Gastroesophageal sphincter (tissue), 3 donors: ENCODE results near the gene GLO1.

ENCODE experiments used
- EP300 ChIP-seq: sonication (generic); formaldehyde crosslinking; IDR thresholded peaks from one replicate; pipeline ENCODE4 v1.6.1; 2017; ENCODE audit warnings: antibody characterized with exemption, mild to moderate bottlenecking
- POLR2AphosphoS5 ChIP-seq: sonication (generic); formaldehyde crosslinking; IDR thresholded peaks from one replicate; pipeline ENCODE4 v1.6.1; 2017; ENCODE audit warnings: antibody characterized with exemption
- TF ChIP-seq, protein P1 (sequence below), 4 experiments: fragments of 200-600 bp in 2 of 4; fragments of 450-650 bp in 2 of 4; sonication (generic) in 1 of 4; IDR thresholded peaks; one replicate each; pipeline ENCODE4 v1.5.1; 2017 to 2019; ENCODE audit warnings: antibody characterized with exemption in 4 of 4, mild to moderate bottlenecking in 2 of 4, moderate library complexity in 2 of 4

DNA sequence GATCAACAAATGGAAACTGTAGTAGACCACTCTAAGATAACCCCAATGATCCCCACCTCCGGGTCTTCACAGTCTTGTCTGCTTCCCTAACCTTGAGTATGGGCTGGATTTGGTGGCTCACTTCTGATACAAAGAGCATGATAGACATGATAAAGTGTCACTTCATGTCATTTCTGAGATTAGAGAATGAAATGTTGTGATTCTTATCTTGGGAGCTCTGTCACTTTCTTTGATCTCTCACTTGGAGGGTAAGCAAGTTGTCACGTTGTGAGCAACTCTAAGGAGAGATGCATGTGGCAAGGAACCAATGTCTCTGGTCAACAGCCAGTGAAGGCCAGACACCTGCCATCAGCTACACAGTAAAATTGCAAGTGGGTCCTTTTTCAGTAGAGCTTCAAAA lies 3.0 kb upstream of the GLO1 start:
- TF ChIP-seq, protein P1, sequence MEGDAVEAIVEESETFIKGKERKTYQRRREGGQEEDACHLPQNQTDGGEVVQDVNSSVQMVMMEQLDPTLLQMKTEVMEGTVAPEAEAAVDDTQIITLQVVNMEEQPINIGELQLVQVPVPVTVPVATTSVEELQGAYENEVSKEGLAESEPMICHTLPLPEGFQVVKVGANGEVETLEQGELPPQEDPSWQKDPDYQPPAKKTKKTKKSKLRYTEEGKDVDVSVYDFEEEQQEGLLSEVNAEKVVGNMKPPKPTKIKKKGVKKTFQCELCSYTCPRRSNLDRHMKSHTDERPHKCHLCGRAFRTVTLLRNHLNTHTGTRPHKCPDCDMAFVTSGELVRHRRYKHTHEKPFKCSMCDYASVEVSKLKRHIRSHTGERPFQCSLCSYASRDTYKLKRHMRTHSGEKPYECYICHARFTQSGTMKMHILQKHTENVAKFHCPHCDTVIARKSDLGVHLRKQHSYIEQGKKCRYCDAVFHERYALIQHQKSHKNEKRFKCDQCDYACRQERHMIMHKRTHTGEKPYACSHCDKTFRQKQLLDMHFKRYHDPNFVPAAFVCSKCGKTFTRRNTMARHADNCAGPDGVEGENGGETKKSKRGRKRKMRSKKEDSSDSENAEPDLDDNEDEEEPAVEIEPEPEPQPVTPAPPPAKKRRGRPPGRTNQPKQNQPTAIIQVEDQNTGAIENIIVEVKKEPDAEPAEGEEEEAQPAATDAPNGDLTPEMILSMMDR (IDR thresholded peaks at IDR 0.05): no peak
- TF ChIP-seq EP300 (no peak), POLR2AphosphoS5 (no peak)
